Activated CD4-positive, alpha-beta memory T cell treated with anti-CD3 and anti-CD28 coated beads, Interleukin-2, amount 10 ng/mL, durations not matched to agents 7 days and 5 days (primary cell): Measurements from ENCODE around the gene CXCL13. TPM values are rescaled to one million over a fixed set of nuclear protein-coding genes. Genes with fewer than 3 reads are reported as not detected.
"Not testable (repeated sequence)": the region's sequence is repeated elsewhere in the genome, so short reads cannot be mapped to it uniquely, and the experiment has no call there.

ENCODE experiments used
- CTCF ChIA-PET: fragments of 350-600 bp; sonication (Branson Sonifier 250); formaldehyde crosslinking; loops from one replicate; lab custom pipeline; 2021; ENCODE audit warnings: antibody characterized with exemption, inconsistent platforms; lab: Charles Lee
- POLR2A ChIA-PET: fragments of 350-600 bp; sonication (Branson Sonifier 250); formaldehyde crosslinking; loops from one replicate; lab custom pipeline; 2021; ENCODE audit warnings: antibody characterized with exemption; lab: Charles Lee
- DNase-seq: peaks from one replicate; pipeline ENCODE4 v3.0.0-alpha.2; 2020
- H3K27ac Mint-ChIP-seq: one replicate; pipeline ENCODE4 v1.8.0; 2021; ENCODE audit warnings: mild to moderate bottlenecking, mixed read lengths
- H3K27me3 Mint-ChIP-seq: one replicate; pipeline ENCODE4 v1.8.0; 2021; ENCODE audit warnings: mixed read lengths
- H3K36me3 Mint-ChIP-seq: one replicate; pipeline ENCODE4 v1.8.0; 2021; ENCODE audit warnings: low read depth, mixed read lengths
- H3K4me1 Mint-ChIP-seq: one replicate; pipeline ENCODE4 v1.8.0; 2021; ENCODE audit warnings: mixed read lengths
- H3K4me3 Mint-ChIP-seq: one replicate; pipeline ENCODE4 v1.8.0; 2021; ENCODE audit warnings: mild to moderate bottlenecking, mixed read lengths
- H3K9me3 Mint-ChIP-seq: one replicate; pipeline ENCODE4 v1.8.0; 2021; ENCODE audit warnings: mixed read lengths
- total RNA-seq, 2 experiments: library from RNA; stranded (reverse); gene quantifications; one replicate each; pipeline ENCODE4 v1.2.3, GENCODE V29; 2021

CXCL13 gene
- total RNA-seq, 2 experiments from 2014 or later = not detected

- Mint-ChIP-seq H3K27me3 (peaks cover 2% of the 10 kb centered on the region), H3K4me1 (no peaks in the 10 kb centered on the region), H3K27ac (no peak overlapping the region), H3K4me3 (no peak overlapping the region), H3K36me3 (no peaks in the 10 kb centered on the region), H3K9me3 (peaks cover 11% of the 10 kb centered on the region)
- DNase-seq = no peak
- CTCF ChIA-PET = interaction anchor here (0.7 kb wide), 1 partner anchor 20 kb away, joined by 4 read pairs; no protein-coding TSS in a partner anchor
- POLR2A ChIA-PET = no interaction called here
Measured at GRCh38 chr4:77650787-77651186, 45.2 kb downstream of the CXCL13 start.

- Mint-ChIP-seq H3K36me3 (no peaks in the 10 kb centered on the region), H3K4me3 (no peak overlapping the region), H3K27ac (no peak overlapping the region), H3K4me1 (no peaks in the 10 kb centered on the region), H3K9me3 (peaks cover 6% of the 10 kb centered on the region), H3K27me3 (peaks cover 5% of the 10 kb centered on the region)
- no peak for DNase-seq
- POLR2A ChIA-PET = no interaction called here
- CTCF ChIA-PET = no interaction called here
Measured at GRCh38 chr4:77651820-77652219, 46.2 kb downstream of the CXCL13 start.

GRCh38 chr4:77652237-77652897 lies 46.7 kb downstream of the CXCL13 start:
- no peaks in the 10 kb centered on the region for H3K4me1 Mint-ChIP-seq
- POLR2A ChIA-PET = no interaction called here
- no peaks in the 10 kb centered on the region for H3K36me3 Mint-ChIP-seq
- H3K27ac Mint-ChIP-seq = no peak overlapping the region
- no peak for DNase-seq
- H3K4me3 Mint-ChIP-seq = no peak overlapping the region
- H3K27me3 Mint-ChIP-seq = peaks cover 8% of the 10 kb centered on the region
- H3K9me3 Mint-ChIP-seq = peaks cover 2% of the 10 kb centered on the region
- CTCF ChIA-PET = no interaction called here

GRCh38 chr4:77653162-77653758 lies 47.6 kb downstream of the CXCL13 start:
- no peak for DNase-seq

GRCh38 chr4:77660318-77660717 lies 54.7 kb downstream of the CXCL13 start:
- POLR2A ChIA-PET, H3K9me3 Mint-ChIP-seq, CTCF ChIA-PET, H3K4me1 Mint-ChIP-seq, H3K27ac Mint-ChIP-seq, H3K36me3 Mint-ChIP-seq, DNase-seq, H3K4me3 Mint-ChIP-seq: not testable (repeated sequence)
- peaks cover 12% of the 10 kb centered on the region for H3K27me3 Mint-ChIP-seq

More at GRCh38 chr4:77653162-77653758, 47.6 kb downstream of the CXCL13 start:
- Mint-ChIP-seq H3K27me3 (peaks cover 12% of the 10 kb centered on the region), H3K4me3 (no peak overlapping the region), H3K9me3 (peaks cover 2% of the 10 kb centered on the region), H3K36me3 (no peaks in the 10 kb centered on the region), H3K4me1 (no peaks in the 10 kb centered on the region), H3K27ac (no peak overlapping the region)
- CTCF ChIA-PET = interaction anchor here (0.6 kb wide), 1 partner anchor 13 kb away, joined by 3 read pairs; no protein-coding TSS in a partner anchor
- POLR2A ChIA-PET = no interaction called here

Other genes with a start within 250 kb of the CXCL13 start
- gene CNOT6L, start 213.5 kb downstream of the CXCL13 start, total RNA-seq = 100 to 1,000 TPM; 119 to 122 TPM